Measurements from ENCODE around the gene KAZN. TPM values are rescaled to one million over a fixed set of nuclear protein-coding genes. Genes with fewer than 3 reads are reported as not detected.

KAZN gene
- polyA plus RNA-seq, 1 donor from 2014 or later = 20.6 TPM

GRCh38 chr1:14855801-14856200 is 257.3 kb downstream of the KAZN start:
- no peaks in the 10 kb centered on the region for H4K20me1 ChIP-seq (ENCODE audit: insufficient read depth)
- peak; percentile 69 for TF ChIP-seq POLR2AphosphoS5 (IDR thresholded peaks at IDR 0.05)
- TF ChIP-seq SMC3 (conservative IDR thresholded peaks at IDR 0.05; ENCODE audit: poor library complexity) = no peak
- TF ChIP-seq REST (IDR thresholded peaks at IDR 0.05; ENCODE audit: borderline replicate concordance) = no peak
- TF ChIP-seq TAF1 (IDR thresholded peaks at IDR 0.05; ENCODE audit: low read depth) = no peak
- no peak for TF ChIP-seq CTCF (IDR thresholded peaks at IDR 0.05; ENCODE audit: poor library complexity, severe bottlenecking)
- TF ChIP-seq EP300 (conservative IDR thresholded peaks at IDR 0.05; ENCODE audit: poor library complexity, severe bottlenecking) = peak; percentile 71
- TF ChIP-seq RAD21 (conservative IDR thresholded peaks at IDR 0.05) = no peak

GRCh38 chr1:14857436-14858195 is 259.1 kb downstream of the KAZN start:
- H3F3A ChIP-seq (ENCODE audit: insufficient read depth, low read length, poor library complexity, severe bottlenecking) = no peaks in the 10 kb centered on the region
- H2AFZ ChIP-seq (ENCODE audit: low read depth, low read length) = no peak overlapping the region
- no peak overlapping the region for H3K9ac ChIP-seq (ENCODE audit: low read length)
- no peaks in the 10 kb centered on the region for H3K9me3 ChIP-seq (ENCODE audit: low read length)
- no peaks in the 10 kb centered on the region for H3K9me2 ChIP-seq (ENCODE audit: insufficient read depth, low read length)
- no peak overlapping the region for H3K27ac ChIP-seq (ENCODE audit: low read length)
- TF ChIP-seq EZH2 (IDR thresholded peaks at IDR 0.05; ENCODE audit: borderline replicate concordance, insufficient read depth, low read length, poor library complexity, severe bottlenecking) = no peak
- no peak for TF ChIP-seq EP300 (conservative IDR thresholded peaks at IDR 0.05; ENCODE audit: poor library complexity, severe bottlenecking)
- no peak for TF ChIP-seq SMC3 (conservative IDR thresholded peaks at IDR 0.05; ENCODE audit: poor library complexity)
- no peak for TF ChIP-seq REST (IDR thresholded peaks at IDR 0.05; ENCODE audit: borderline replicate concordance)
- TF ChIP-seq POLR2AphosphoS5 (IDR thresholded peaks at IDR 0.05) = no peak
- H3K36me3 ChIP-seq (ENCODE audit: insufficient read depth, low read length) = no peaks in the 10 kb centered on the region
- H3K27me3 ChIP-seq (ENCODE audit: insufficient read depth, low read depth, low read length) = no peaks in the 10 kb centered on the region
- H3K4me3 ChIP-seq (ENCODE audit: low read length) = no peak overlapping the region
- no peaks in the 10 kb centered on the region for H4K20me1 ChIP-seq (ENCODE audit: insufficient read depth)
- H3K79me2 ChIP-seq (replicated peaks; ENCODE audit: insufficient read depth, low read length) = no peaks in the 10 kb centered on the region
- H3K4me2 ChIP-seq (ENCODE audit: low read length) = no peak overlapping the region

More at GRCh38 chr1:14855801-14856200, 257.3 kb downstream of the KAZN start:
- Histone ChIP-seq H3K4me2 (ENCODE audit: low read length) (no peak overlapping the region), H3K79me2 (replicated peaks; ENCODE audit: insufficient read depth, low read length) (no peaks in the 10 kb centered on the region), H2AFZ (ENCODE audit: low read depth, low read length) (no peak overlapping the region), H3K27me3 (ENCODE audit: insufficient read depth, low read depth, low read length) (no peaks in the 10 kb centered on the region), H3K9me3 (ENCODE audit: low read length) (no peaks in the 10 kb centered on the region), H3K27ac (ENCODE audit: low read length) (no peak overlapping the region), H3K36me3 (ENCODE audit: insufficient read depth, low read length) (no peaks in the 10 kb centered on the region), H3K9ac (ENCODE audit: low read length) (no peak overlapping the region), H3F3A (ENCODE audit: insufficient read depth, low read length, poor library complexity, severe bottlenecking) (no peaks in the 10 kb centered on the region), H3K4me3 (ENCODE audit: low read length) (no peak overlapping the region), H3K9me2 (ENCODE audit: insufficient read depth, low read length) (no peaks in the 10 kb centered on the region)
